Nephron (organoid): ENCODE measurements around the gene TMEM51.

ENCODE experiments used
- H3K27ac Mint-ChIP-seq, 3 experiments: 2 replicates each; pipeline ENCODE4 v1.8.0; 2020; ENCODE audit warnings: mixed read lengths in 3 of 3, mild to moderate bottlenecking in 2 of 3, moderate library complexity in 1 of 3
- H3K27me3 Mint-ChIP-seq: 2 replicates; pipeline ENCODE4 v1.8.0; 2021; ENCODE audit warnings: low read depth, mild to moderate bottlenecking, moderate library complexity, mixed read lengths
- H3K36me3 Mint-ChIP-seq: 2 replicates; pipeline ENCODE4 v1.8.0; 2020; ENCODE audit warnings: low read depth, mixed read lengths
- H3K4me1 Mint-ChIP-seq: 2 replicates; pipeline ENCODE4 v1.8.0; 2020; ENCODE audit warnings: mixed read lengths
- H3K4me3 Mint-ChIP-seq, 3 experiments: 2 replicates each; pipeline ENCODE4 v1.8.0; 2020; ENCODE audit warnings: mild to moderate bottlenecking in 3 of 3, mixed read lengths in 3 of 3, moderate library complexity in 2 of 3
- H3K9me3 Mint-ChIP-seq: 2 replicates; pipeline ENCODE4 v1.8.0; 2020; ENCODE audit warnings: mixed read lengths
- CTCF ChIP-seq, 3 experiments: fragments of 200-600 bp; sonication (generic); IDR thresholded peaks; one replicate each; pipeline ENCODE4 v1.5.0; 2021; ENCODE audit warnings: antibody characterized with exemption in 3 of 3; ENCODE audit not compliant: unreplicated experiment in 3 of 3

TMEM51 gene

GRCh38 chr1:15191267-15191666 lies 37.7 kb downstream of the TMEM51 start:
- Mint-ChIP-seq H3K36me3 (no peaks in the 10 kb centered on the region), H3K27me3 (peaks cover 3% of the 10 kb centered on the region), H3K4me3 (no peak overlapping the region), H3K27ac (peak overlapping the region; percentile 29 to 94 (median 67)), H3K9me3 (no peaks in the 10 kb centered on the region), H3K4me1 (peaks cover 45% of the 10 kb centered on the region)
- TF ChIP-seq CTCF (IDR thresholded peaks at IDR 0.05; ENCODE audit: unreplicated experiment in 3 of 3): no peak

GRCh38 chr1:15191770-15192169 lies 38.2 kb downstream of the TMEM51 start:
- no peaks in the 10 kb centered on the region for H3K36me3 Mint-ChIP-seq

DNA sequence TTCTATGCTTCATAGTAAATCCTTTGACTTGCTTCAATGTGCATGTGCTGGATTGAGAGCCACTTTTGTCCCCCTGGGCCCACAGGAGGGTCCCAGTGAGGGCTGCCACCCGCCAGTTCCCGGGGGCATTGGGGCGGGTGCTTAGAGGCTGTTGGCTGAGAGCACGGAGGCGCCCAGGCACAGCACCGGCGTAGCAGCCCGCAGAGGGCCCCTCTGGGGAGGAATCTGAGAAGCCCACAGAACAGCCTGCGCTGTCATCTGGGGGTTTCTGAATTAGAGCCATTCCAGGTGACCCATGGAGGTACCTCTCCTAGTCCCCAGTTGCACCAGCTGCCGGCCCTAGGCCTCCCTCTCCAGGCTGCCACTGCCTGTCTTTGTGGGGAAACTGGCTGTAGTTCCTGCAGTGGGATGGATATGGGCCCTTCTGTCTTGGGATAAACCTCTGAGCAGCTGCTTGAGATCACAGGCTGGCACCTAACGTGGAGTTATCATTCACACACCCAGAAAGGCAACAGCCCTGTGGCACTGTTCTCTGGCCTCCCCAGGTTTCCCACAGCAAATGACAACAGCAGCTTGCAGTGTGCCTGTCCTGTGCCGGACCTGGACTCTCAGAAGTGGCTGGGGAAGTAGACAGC lies 39.5 kb downstream of the TMEM51 start:
- Mint-ChIP-seq H3K36me3 (no peaks in the 10 kb centered on the region), H3K27ac (no peak overlapping the region), H3K4me1 (peaks cover 46% of the 10 kb centered on the region), H3K4me3 (no peak overlapping the region), H3K27me3 (no peaks in the 10 kb centered on the region), H3K9me3 (no peaks in the 10 kb centered on the region)
- no peak for TF ChIP-seq CTCF (IDR thresholded peaks at IDR 0.05; ENCODE audit: unreplicated experiment in 3 of 3)

More at GRCh38 chr1:15191770-15192169, 38.2 kb downstream of the TMEM51 start:
- Mint-ChIP-seq H3K27me3 (no peaks in the 10 kb centered on the region), H3K4me1 (peaks cover 45% of the 10 kb centered on the region), H3K9me3 (no peaks in the 10 kb centered on the region), H3K4me3 (no peak overlapping the region), H3K27ac (peak overlapping the region; percentile 29 to 94 (median 67))
- no peak for TF ChIP-seq CTCF (IDR thresholded peaks at IDR 0.05; ENCODE audit: unreplicated experiment in 3 of 3)

DNA sequence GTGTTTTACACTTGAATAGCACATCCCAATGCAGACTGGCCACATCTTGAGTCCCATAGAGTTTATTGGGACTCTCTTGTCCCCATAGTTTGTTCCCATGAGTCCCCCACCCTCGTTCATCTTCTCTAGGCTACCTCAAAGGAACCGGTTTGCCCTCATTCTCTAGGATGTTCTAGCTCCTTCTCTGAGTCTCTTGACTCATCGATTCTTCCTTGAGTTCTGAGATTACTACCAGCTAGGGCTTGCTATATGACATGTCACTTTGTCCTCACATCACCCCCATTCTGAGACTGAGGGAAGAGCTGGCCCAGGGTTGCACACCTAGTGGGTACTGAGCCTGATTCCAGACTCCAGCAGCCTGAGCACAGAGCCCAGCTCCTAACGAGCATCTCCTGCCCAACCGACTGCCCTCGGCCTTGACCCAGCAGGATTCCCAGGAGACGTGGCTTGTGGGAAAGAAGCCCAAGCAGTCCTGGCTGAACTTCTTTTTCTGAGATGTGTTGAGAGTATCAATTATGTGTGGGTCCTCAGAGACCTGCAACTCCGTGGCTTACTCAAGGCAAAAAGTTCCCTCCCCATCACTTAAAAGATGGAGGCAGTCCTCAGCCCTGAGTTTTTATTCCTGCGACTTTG lies 42.0 kb downstream of the TMEM51 start:
- no peaks in the 10 kb centered on the region for H3K27me3 Mint-ChIP-seq
- no peaks in the 10 kb centered on the region for H3K9me3 Mint-ChIP-seq
- no peak for TF ChIP-seq CTCF (IDR thresholded peaks at IDR 0.05; ENCODE audit: unreplicated experiment in 3 of 3)
- no peak overlapping the region for H3K27ac Mint-ChIP-seq
- H3K4me1 Mint-ChIP-seq: peaks cover 36% of the 10 kb centered on the region
- no peak overlapping the region for H3K4me3 Mint-ChIP-seq
- H3K36me3 Mint-ChIP-seq: no peaks in the 10 kb centered on the region

GRCh38 chr1:15196069-15196468 lies 42.5 kb downstream of the TMEM51 start:
- no peaks in the 10 kb centered on the region for H3K36me3 Mint-ChIP-seq
- no peaks in the 10 kb centered on the region for H3K9me3 Mint-ChIP-seq
- TF ChIP-seq CTCF (IDR thresholded peaks at IDR 0.05; ENCODE audit: unreplicated experiment in 3 of 3): no peak
- H3K4me3 Mint-ChIP-seq: no peak overlapping the region
- peaks cover 40% of the 10 kb centered on the region for H3K4me1 Mint-ChIP-seq
- H3K27me3 Mint-ChIP-seq: no peaks in the 10 kb centered on the region
- H3K27ac Mint-ChIP-seq: peak overlapping the region in 1 of 3 experiments; percentile 7
